PC-9 (cell line): ENCODE data around the gene CISD2. TPM values are rescaled to one million over a fixed set of nuclear protein-coding genes. Genes with fewer than 3 reads are reported as not detected.

Experiments
- BruUV-seq: library from RNA; stranded (reverse); fragments of 400-500 nt; replicated peaks from 2 replicates; lab custom pipeline; 2021; lab: Mats Ljungman, UMichigan
- CTCF ChIA-PET: fragments of 300-600 bp; sonication (Branson Sonifier 250); formaldehyde crosslinking; loops from one replicate; lab custom pipeline; 2022; ENCODE audit warnings: antibody characterized with exemption; lab: Charles Lee
- POLR2A ChIA-PET: fragments of 300-600 bp; sonication (Branson Sonifier 250); formaldehyde crosslinking; loops from one replicate; lab custom pipeline; 2022; ENCODE audit warnings: antibody characterized with exemption; ENCODE audit not compliant: unreplicated experiment; lab: Charles Lee
- DNase-seq, 2 experiments: peaks; one replicate each; pipeline versions ENCODE4 v3.0.0 to v3.0.0-alpha.2; 2015 to 2022; ENCODE audit warnings: mixed read lengths in 1 of 2
- H2AFZ ChIP-seq: fragments of 200-600 bp; sonication (generic); 2 replicates; pipeline ENCODE4 v1.8.1; 2017; ENCODE audit warnings: antibody characterized with exemption
- H3F3A ChIP-seq: fragments of 200-600 bp; sonication (generic); 2 replicates; pipeline ENCODE4 v1.8.1; 2017; ENCODE audit warnings: antibody characterized with exemption, mild to moderate bottlenecking, low read depth; ENCODE audit not compliant: insufficient read depth
- H3K27ac ChIP-seq: fragments of 200-600 bp; sonication (generic); 2 replicates; pipeline ENCODE4 v1.6.1; 2016; ENCODE audit warnings: mixed run types
- H3K27me3 ChIP-seq: fragments of 200-600 bp; sonication (generic); 2 replicates; pipeline ENCODE4 v1.6.1; 2016; ENCODE audit warnings: low read depth, mixed run types; ENCODE audit not compliant: insufficient read depth
- H3K36me3 ChIP-seq: fragments of 200-600 bp; sonication (generic); 2 replicates; pipeline ENCODE4 v1.6.1; 2016; ENCODE audit warnings: low read depth, mixed run types
- H3K4me1 ChIP-seq: fragments of 200-600 bp; sonication (generic); replicated peaks from 2 replicates; pipeline ENCODE4 v1.6.1; 2016; ENCODE audit warnings: mixed run types; ENCODE audit not compliant: insufficient read depth
- H3K4me2 ChIP-seq: fragments of 200-600 bp; sonication (generic); 2 replicates; pipeline ENCODE4 v1.6.1; 2017; ENCODE audit warnings: mixed run types
- H3K4me3 ChIP-seq: fragments of 200-600 bp; sonication (generic); 2 replicates; pipeline ENCODE4 v1.6.1; 2016; ENCODE audit warnings: mixed run types
- H3K79me2 ChIP-seq: fragments of 200-600 bp; sonication (generic); 2 replicates; pipeline ENCODE4 v1.6.1; 2017; ENCODE audit warnings: low read depth, mixed run types
- H3K9me2 ChIP-seq: fragments of 200-600 bp; sonication (generic); 2 replicates; pipeline ENCODE4 v1.8.1; 2017; ENCODE audit warnings: mild to moderate bottlenecking; ENCODE audit not compliant: insufficient read depth
- H3K9me3 ChIP-seq: fragments of 200-600 bp; sonication (generic); 2 replicates; pipeline ENCODE4 v1.8.1; 2016; ENCODE audit warnings: low read depth; ENCODE audit not compliant: insufficient read depth
- H4K20me1 ChIP-seq: fragments of 200-600 bp; sonication (generic); 2 replicates; pipeline ENCODE4 v1.8.1; 2017; ENCODE audit not compliant: insufficient read depth
- CTCF ChIP-seq: fragments of 200-600 bp; sonication (generic); conservative IDR thresholded peaks from 2 replicates; pipeline ENCODE4 v1.6.1; 2017; ENCODE audit warnings: mixed run types, antibody characterized with exemption, mild to moderate bottlenecking, moderate library complexity
- EZH2 ChIP-seq: fragments of 200-600 bp; sonication (generic); IDR thresholded peaks from 2 replicates; pipeline ENCODE4 v1.8.0; 2017; ENCODE audit warnings: antibody characterized with exemption, low read depth
- intact Hi-C: fragments of 100-400 bp; cut with micrococcal nuclease; formaldehyde crosslinking; loops from one replicate; pipeline ENCODE4 v1.10.0; 2022; ENCODE audit not compliant: unreplicated experiment
- total RNA-seq: library from RNA; stranded (reverse); gene quantifications from 2 replicates; pipeline ENCODE4 v1.2.3, GENCODE V29; 2021

Gene CISD2
- total RNA-seq, 1 experiment from 2014 or later = 23.1 TPM

DNA sequence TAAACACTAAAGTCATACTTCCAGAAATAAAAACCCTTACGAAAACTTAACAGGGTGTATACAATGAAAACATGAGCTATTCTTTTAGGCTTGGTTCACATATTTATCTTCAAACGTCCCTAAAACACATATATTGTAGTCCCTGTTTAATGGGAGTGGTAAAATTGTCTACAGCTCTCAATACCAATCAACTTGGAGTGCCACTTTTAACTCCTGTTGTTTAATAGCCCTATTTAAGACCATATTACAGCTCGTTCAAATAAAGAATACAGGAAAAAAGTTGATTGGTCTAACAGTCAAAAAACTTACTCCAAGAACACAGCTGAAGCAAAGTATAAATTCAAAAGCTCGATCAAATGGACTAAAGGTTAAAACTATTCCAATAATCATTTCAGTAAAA is 45.3 kb upstream of the CISD2 start:
- Histone ChIP-seq H3K4me1 (peaks cover 23% of the 10 kb centered on the region), H3K9me2 (no peaks in the 10 kb centered on the region), H3K27ac (no peak overlapping the region), H3K9me3 (no peaks in the 10 kb centered on the region), H3K79me2 (peaks cover 83% of the 10 kb centered on the region), H4K20me1 (peaks cover 68% of the 10 kb centered on the region), H3K4me2 (peak overlapping the region; percentile 94), H3K4me3 (peak overlapping the region; percentile 95), H3K36me3 (peaks cover 52% of the 10 kb centered on the region), H3F3A (peaks cover 27% of the 10 kb centered on the region), H2AFZ (no peak overlapping the region), H3K27me3 (no peaks in the 10 kb centered on the region)
- intact Hi-C loops = no loop called here
- TF ChIP-seq CTCF (no peak), EZH2 (no peak)
- DNase-seq = no peak
- no TSS peak for BruUV-seq
- CTCF ChIA-PET = interaction anchor here (0.6 kb wide), 1 partner anchor 20 kb away, joined by 3 read pairs; no protein-coding TSS in a partner anchor
- POLR2A ChIA-PET = no interaction called here

DNA sequence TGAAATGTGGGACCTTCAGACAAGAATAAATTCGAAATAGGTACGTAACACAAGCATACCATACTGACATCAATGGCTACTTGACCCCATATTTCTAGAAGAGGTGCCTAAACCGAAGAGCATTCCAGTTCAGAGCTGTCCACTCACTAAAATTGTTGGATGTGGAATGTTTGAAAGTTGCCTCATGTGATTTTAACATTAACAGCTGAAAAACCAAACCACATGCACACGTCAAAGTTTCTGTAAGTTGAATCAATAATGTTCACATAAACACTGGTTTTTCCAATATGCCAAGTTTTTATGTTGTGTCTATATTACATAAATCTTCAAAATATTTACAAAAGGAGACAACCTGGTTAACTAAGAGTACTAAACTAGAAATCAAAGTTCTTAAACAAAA is 44.9 kb upstream of the CISD2 start:
- H3K79me2 ChIP-seq = peaks cover 80% of the 10 kb centered on the region
- no peaks in the 10 kb centered on the region for H3K27me3 ChIP-seq
- peak overlapping the region; percentile 95 for H3K4me3 ChIP-seq
- H3K36me3 ChIP-seq = peaks cover 51% of the 10 kb centered on the region
- POLR2A ChIA-PET = no interaction called here
- CTCF ChIA-PET = interaction anchor here (0.6 kb wide), 1 partner anchor 21 kb away, joined by 3 read pairs; no protein-coding TSS in a partner anchor
- H3K4me1 ChIP-seq = peaks cover 26% of the 10 kb centered on the region
- peak overlapping the region; percentile 99; the same call in 1 of the 2 replicates for H3K27ac ChIP-seq
- peaks cover 64% of the 10 kb centered on the region for H4K20me1 ChIP-seq
- DNase-seq = no peak
- H3K9me2 ChIP-seq = no peaks in the 10 kb centered on the region
- H2AFZ ChIP-seq = no peak overlapping the region
- peaks cover 31% of the 10 kb centered on the region for H3F3A ChIP-seq
- H3K9me3 ChIP-seq = no peaks in the 10 kb centered on the region
- BruUV-seq = no TSS peak
- intact Hi-C loops = no loop called here
- H3K4me2 ChIP-seq = peak overlapping the region; percentile 94
- TF ChIP-seq CTCF = no peak
- TF ChIP-seq EZH2 = no peak

- Histone ChIP-seq H2AFZ (no peak overlapping the region), H3K4me1 (peaks cover 31% of the 10 kb centered on the region), H3F3A (peaks cover 36% of the 10 kb centered on the region), H4K20me1 (peaks cover 59% of the 10 kb centered on the region), H3K27ac (peak overlapping the region; percentile 99; the same call in 1 of the 2 replicates), H3K9me2 (no peaks in the 10 kb centered on the region), H3K4me2 (peak overlapping the region; percentile 94), H3K79me2 (peaks cover 80% of the 10 kb centered on the region), H3K27me3 (no peaks in the 10 kb centered on the region), H3K36me3 (peaks cover 50% of the 10 kb centered on the region), H3K9me3 (no peaks in the 10 kb centered on the region), H3K4me3 (peak overlapping the region; percentile 95)
- BruUV-seq = no TSS peak
- ChIA-PET POLR2A (no interaction called here), CTCF (no interaction called here)
- TF ChIP-seq EZH2 = no peak
- TF ChIP-seq CTCF = no peak
- DNase-seq = no peak
- intact Hi-C loops = no loop called here
Observed at GRCh38 chr4:102824398-102824797, 44.4 kb upstream of the CISD2 start.
